GM21619 (cell line): ENCODE data around the gene TBCK.
"Not testable (repeated sequence)": the region's sequence is repeated elsewhere in the genome, so short reads cannot be mapped to it uniquely, and the experiment has no call there.

Experiments
- ATAC-seq: cut with Tn5 transposase; IDR thresholded peaks from one replicate; pipeline ENCODE4 v1.9.1; 2021; ENCODE audit not compliant: unreplicated experiment

Gene TBCK

DNA sequence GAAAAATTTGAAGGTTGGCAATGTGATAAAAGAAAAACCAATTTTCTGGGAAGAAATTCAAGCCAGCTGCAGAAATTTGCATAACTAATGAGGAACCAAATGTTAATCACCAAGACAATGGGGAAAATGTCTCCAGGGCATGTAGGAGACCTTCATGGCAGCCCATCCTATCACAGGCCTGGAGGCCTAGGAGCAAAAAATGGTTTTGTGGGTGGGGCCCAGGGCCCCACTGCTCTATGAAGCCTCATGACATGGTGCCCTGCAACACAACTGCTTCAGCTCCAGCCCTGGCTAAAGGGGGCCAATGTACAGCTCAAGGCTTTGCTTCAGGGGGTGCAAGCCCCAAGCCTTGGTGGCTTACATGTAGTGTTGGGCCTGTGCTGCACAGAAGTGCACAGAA is 184.0 kb downstream of the TBCK start:
- ATAC-seq = no peak

DNA sequence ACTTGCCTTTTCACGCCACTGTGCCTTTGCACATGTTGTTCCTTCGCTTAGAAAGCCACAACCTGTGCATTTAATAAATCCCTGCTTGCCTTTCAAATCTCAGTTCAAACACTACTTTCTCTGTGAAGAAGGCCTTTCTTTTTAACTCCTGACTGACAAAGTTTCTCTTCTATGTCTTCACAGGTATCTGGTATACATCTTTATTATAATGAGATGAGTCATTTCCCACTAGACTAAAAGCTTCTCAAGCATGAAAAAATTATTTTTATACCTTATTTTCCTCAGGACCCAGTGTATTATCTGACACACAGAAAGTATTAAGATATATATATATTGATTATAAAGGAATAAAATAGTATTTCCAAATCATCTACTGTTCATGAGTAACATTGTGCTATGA is 189.9 kb downstream of the TBCK start:
- ATAC-seq = no peak

DNA sequence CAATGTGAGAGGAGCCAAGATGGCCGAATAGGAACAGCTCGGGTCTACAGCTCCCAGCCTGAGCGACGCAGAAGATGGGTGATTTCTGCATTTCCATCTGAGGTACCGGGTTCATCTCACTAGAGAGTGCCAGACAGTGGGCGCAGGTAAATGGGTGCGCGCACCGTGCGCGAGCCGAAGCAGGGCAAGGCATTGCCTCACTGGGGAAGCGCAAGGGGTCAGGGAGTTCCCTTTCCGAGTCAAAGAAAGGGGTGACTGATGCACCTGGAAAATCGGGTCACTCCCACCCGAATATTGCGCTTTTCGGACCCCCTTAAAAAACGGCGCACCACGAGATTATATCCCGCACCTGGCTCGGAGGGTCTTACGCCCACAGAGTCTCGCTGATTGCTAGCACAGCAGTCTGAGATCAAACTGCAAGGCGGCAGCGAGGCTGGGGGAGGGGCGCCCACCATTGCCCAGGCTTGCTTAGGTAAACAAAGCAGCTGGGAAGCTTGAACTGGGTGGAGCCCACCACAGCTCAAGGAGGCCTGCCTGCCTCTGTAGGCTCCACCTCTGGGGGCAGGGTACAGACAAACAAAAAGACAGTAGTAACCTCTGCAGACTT is 196.0 kb downstream of the TBCK start:
- not testable (repeated sequence) for ATAC-seq

- ATAC-seq = no peak
Observed at GRCh38 chr4:106116025-106116424, 200.0 kb downstream of the TBCK start.

GRCh38 chr4:106114270-106114669 is 201.7 kb downstream of the TBCK start:
- ATAC-seq = no peak

DNA sequence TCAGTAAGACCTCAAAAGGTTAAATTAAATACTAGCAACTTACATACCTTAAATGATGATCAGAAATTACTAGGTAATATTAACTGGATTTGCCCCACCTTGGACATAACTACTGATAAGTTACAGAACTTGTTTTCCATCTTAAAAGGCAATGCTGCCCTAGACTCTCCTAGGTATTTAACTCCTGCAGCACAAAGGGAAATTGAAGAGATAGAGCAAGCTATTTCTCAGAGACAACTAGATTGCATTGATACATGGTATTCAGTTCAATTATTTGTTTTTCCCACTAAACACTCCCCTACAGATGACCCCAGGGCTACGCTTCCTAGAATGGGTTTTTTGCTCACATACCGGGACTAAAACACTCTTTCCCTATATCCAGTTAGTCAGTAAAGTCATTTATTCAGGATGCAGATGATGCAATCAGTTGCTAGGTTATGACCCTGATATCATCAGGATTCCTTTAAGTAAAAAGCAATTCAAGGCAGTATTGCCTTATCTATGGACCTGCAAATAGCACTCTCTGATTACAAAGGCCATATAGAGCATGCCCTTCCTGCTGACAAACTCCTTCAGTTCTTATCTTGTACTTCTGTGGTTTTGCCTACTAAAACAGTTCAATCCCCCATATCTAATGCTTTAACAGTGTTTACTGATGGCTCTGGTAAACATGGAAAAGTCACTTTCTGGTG is 204.1 kb downstream of the TBCK start:
- not testable (repeated sequence) for ATAC-seq

DNA sequence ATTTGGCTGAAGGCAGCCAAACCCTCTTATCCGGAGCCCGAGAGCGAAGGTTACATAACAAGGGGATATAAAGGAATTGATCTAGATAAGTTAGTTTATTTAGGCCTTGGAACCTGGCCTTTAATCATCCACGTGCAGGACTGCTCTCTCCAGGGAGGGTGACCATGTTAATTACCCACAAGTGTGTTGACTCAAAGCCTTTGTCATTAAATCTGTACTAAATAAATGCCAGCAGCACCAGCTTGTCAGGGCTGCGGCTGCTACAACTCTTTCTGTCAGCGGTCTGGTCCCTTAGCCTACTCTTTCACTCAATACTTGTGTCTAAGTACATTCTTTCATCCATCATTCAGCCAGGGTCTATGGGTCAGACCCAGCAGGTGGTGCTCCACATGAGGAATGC is 206.1 kb downstream of the TBCK start:
- no peak for ATAC-seq

DNA sequence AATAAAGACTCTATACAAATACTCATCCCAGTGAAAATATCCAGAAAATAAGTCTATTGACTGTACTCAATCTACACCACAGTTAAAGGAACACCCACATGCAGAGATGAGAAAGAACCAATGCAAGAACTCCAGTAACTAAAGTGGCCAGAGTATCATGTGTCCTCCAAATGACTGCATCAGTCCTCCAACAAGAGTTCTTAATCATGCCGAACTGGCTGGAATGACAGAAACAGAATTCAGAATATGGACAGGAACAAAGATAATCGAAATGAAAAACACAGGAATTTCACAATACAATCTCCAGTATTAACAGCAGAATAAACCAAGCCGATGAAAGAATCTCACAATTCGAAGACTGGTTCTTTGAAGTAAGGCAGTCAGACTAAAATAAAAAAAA is 210.3 kb downstream of the TBCK start:
- no peak for ATAC-seq

- ATAC-seq = no peak
Observed at GRCh38 chr4:106104276-106104675, 211.7 kb downstream of the TBCK start.

DNA sequence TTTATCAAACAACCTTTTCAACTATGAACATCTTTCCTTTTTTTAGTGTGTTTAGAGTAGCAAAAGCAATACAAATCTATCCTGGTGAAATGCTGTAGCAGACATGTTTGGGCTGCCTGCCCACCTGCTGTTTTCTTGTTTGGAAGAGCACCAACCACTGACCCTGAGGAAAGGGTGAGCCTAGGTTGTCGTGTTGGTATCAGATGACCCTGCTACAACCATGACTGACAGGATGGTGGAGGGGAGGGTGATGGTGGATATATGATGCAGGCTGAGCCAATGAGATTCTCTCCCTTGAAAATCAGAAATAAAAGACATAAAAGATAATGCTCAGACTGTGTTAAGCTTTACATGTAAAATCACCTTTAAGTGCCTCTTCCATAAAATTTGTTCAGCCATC is 219.6 kb downstream of the TBCK start:
- ATAC-seq = no peak

DNA sequence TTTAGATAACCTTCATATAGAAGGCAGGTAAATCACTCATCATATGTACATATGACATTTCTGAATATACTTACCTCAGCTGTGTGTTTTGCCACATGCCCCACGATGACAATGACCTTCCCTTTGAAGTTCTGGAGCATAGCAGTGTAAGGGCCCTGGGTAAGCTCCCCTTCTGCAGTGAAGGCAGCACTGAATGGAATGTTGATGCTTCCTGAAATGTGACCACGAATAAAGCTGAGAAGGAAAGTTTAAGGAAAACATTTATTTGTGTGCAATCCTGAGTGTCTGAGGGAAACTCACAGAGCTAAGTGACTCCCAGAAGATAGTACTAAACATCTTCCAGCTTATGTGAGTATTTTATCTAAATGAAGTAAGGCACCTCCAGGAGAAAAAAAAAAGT is 220.6 kb downstream of the TBCK start:
- ATAC-seq = no peak

DNA sequence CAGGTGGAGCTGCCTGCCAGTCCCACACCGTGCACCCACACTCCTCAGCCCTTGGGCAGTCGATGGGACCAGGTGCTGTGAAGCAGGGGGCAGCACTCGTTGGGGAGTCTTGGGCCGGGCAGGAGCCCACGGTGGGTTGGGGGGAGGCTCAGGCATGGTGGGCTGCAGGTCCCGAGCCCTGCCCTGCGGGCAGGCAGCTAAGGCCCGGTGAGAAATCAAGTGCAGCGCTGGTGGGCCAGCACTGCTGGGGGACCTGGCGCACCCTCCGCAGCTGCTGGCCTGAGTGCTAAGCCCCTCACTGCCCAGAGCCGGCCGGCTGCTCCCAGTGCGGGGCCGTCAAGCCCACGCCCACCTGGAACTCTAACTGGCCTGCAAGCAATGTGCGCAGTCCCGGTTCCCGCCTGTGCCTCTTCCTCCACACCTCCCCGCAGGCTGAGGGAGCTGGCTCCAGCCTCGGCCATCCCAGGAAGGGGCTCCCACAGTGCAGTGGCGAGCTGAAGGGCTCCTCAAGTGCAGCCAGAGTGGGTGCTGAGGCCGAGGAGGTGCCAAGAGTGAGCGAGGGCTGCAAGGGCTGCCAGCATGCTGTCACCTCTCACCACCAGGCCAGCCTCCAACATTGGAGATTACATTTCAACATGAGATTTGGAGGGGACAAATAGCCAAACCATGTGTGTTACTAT is 223.5 kb downstream of the TBCK start:
- no peak for ATAC-seq

- ATAC-seq = no peak
Observed at GRCh38 chr4:106090826-106091225, 225.2 kb downstream of the TBCK start.

DNA sequence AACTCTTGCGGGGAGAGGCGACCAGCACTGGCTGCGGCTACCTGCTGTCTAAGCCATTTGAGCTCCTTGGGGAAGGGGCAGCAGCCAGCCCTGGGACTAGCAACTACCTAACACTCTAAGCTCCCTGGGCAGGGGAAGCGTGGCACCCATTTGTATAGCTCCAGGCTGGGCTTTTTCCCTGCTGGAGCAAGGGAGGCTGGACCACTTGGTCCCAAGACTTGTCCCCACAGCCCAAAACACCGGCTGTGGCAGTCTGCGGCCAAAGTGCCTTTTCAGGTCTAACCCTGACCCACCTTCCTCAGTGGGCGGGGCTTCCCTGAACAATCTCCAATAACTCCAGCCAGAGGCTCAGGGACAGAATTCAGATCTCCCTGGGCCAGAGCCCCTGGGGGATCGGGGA is 232.9 kb downstream of the TBCK start:
- no peak for ATAC-seq

GRCh38 chr4:106080376-106080775 is 235.6 kb downstream of the TBCK start:
- no peak for ATAC-seq

- ATAC-seq = no peak
Observed at GRCh38 chr4:106079616-106080015, 236.4 kb downstream of the TBCK start.

GRCh38 chr4:106065018-106065417 is 251.0 kb downstream of the TBCK start:
- no peak for ATAC-seq

- ATAC-seq = no peak
Observed at GRCh38 chr4:106063009-106063408, 253.0 kb downstream of the TBCK start.

- ATAC-seq = no peak
Observed at GRCh38 chr4:106062452-106062875, 253.5 kb downstream of the TBCK start.

DNA sequence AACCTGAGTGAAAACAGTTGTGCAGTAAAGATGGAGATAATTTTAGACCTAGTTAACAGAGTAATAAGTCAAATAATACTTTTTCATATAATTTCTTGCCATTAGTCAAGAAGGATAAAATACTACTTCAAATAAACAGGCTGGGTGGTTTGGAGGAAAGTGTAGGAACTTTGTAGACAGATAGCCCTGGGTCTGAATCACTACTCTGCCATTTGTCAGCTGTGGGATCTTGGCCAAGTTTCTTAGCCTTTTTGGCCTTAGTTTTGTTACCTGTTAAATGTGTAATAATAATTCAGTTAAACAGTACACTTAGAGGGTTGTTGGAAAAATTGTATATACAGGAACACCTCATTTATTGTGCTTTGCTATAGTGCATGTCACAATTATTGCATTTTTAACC is 257.1 kb downstream of the TBCK start:
- ATAC-seq = no peak

DNA sequence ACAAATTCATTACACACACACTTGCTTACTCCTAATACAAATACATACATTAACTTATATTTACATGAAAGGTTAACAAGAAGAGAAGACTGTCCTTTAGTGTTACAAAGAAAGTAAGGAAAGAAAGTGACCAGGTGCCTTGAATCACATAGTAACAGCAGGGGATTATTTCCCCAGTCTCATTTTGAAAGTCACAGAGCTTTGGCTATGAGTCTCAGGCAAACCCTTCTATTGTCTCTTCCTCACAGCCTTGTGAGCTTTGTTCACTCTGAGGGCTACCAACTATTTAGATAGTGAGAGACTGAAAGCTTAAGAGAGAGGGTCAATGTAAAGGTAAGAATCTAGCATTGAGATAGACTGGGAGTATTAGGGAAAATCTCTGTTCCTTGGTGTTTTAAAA is 259.1 kb downstream of the TBCK start:
- no peak for ATAC-seq

DNA sequence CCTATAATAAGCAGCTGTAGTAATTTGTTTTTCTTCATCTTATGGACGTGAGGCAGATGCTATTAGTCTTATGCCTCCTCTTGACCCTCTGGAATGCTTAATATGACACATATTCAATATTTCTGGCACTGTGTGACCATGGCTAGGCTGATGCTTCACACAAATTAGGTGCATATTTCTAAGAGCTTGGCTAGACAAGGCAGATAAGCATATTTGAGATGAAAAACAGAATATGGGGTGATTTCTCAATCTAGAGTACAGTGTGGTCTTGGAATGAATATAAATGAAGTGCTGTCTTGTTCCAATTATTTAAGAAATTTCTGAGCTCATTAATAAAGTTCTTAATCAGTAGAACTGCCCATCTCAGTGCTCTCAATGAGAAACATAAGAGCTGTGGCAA is 264.5 kb downstream of the TBCK start:
- ATAC-seq = no peak
